Mesendoderm (in vitro differentiated cells): ENCODE data around the gene MET.

Source experiments
- DNase-seq: peaks from one replicate; pipeline ENCODE4 v3.0.0; 2013
- H2AK5ac ChIP-seq: 2 replicates; pipeline ENCODE4 v1.6.1; 2013; ENCODE audit warnings: low read length, inconsistent platforms
- H2BK120ac ChIP-seq: 2 replicates; pipeline ENCODE4 v1.6.1; 2013; ENCODE audit warnings: low read depth, mild to moderate bottlenecking, low read length, moderate library complexity, mixed read lengths
- H2BK15ac ChIP-seq: replicated peaks from 2 replicates; pipeline ENCODE4 v1.6.1; 2013; ENCODE audit warnings: low read depth, mild to moderate bottlenecking, moderate library complexity
- H2BK5ac ChIP-seq: 2 replicates; pipeline ENCODE4 v1.6.1; 2013; ENCODE audit warnings: low read length, inconsistent platforms
- H3K18ac ChIP-seq: 2 replicates; pipeline ENCODE4 v1.6.1; 2013; ENCODE audit warnings: mild to moderate bottlenecking, low read length, mixed read lengths
- H3K23ac ChIP-seq: one replicate; pipeline ENCODE4 v1.6.1; 2013; ENCODE audit warnings: low read length
- H3K27ac ChIP-seq: 2 replicates; pipeline ENCODE4 v1.5.1; 2013; ENCODE audit warnings: low read depth, mild to moderate bottlenecking, inconsistent platforms, low read length, moderate library complexity
- H3K27me3 ChIP-seq: 2 replicates; pipeline ENCODE4 v1.6.1; 2013; ENCODE audit warnings: low read length, control low read depth, mild to moderate bottlenecking, inconsistent platforms; ENCODE audit not compliant: insufficient read depth, poor library complexity
- H3K36me3 ChIP-seq: 2 replicates; pipeline ENCODE4 v1.6.1; 2013; ENCODE audit warnings: low read length, inconsistent platforms; ENCODE audit not compliant: control insufficient read depth, insufficient read depth
- H3K4ac ChIP-seq: one replicate; pipeline ENCODE4 v1.6.1; 2013; ENCODE audit warnings: low read depth, mild to moderate bottlenecking, low read length, moderate library complexity
- H3K4me1 ChIP-seq: 2 replicates; pipeline ENCODE4 v1.6.1; 2013; ENCODE audit warnings: low read depth, low read length, inconsistent platforms; ENCODE audit not compliant: control insufficient read depth
- H3K4me2 ChIP-seq: 2 replicates; pipeline ENCODE4 v1.6.1; 2013; ENCODE audit warnings: low read length
- H3K4me3 ChIP-seq: 2 replicates; pipeline ENCODE4 v1.5.1; 2013; ENCODE audit warnings: mild to moderate bottlenecking, low read length
- H3K56ac ChIP-seq: one replicate; pipeline ENCODE4 v1.6.1; 2013; ENCODE audit warnings: low read length
- H3K79me1 ChIP-seq: 2 replicates; pipeline ENCODE4 v1.6.1; 2013; ENCODE audit warnings: low read length, inconsistent platforms
- H3K79me2 ChIP-seq: 2 replicates; pipeline ENCODE4 v1.6.1; 2013; ENCODE audit warnings: mild to moderate bottlenecking, low read length; ENCODE audit not compliant: control insufficient read depth, insufficient read depth
- H3K9ac ChIP-seq: 2 replicates; pipeline ENCODE4 v1.6.1; 2013; ENCODE audit warnings: low read length, inconsistent platforms
- H4K5ac ChIP-seq: one replicate; pipeline ENCODE4 v1.6.1; 2013; ENCODE audit warnings: low read length
- H4K8ac ChIP-seq: one replicate; pipeline ENCODE4 v1.6.1; 2013; ENCODE audit warnings: low read depth, mild to moderate bottlenecking, control low read depth, low read length, moderate library complexity
- WGBS: extraction: QIAGEN DNeasy Blood & Tissue Kit; methylation state at CpG from one replicate; pipeline ENCODE4 v1.1.7; 2013; ENCODE audit warnings: low lambda C conversion rate, missing lambda C conversion rate; ENCODE audit not compliant: insufficient coverage; ENCODE audit errors: extremely low coverage; 5-methylcytosine and 5-hydroxymethylcytosine counted together

The MET gene

GRCh38 chr7:116673457-116673865 lies 1.5 kb downstream of the MET start:
- Histone ChIP-seq H3K4me3 (no peak overlapping the region), H2BK5ac (no peak overlapping the region), H3K4me2 (no peak overlapping the region), H4K8ac (no peak overlapping the region), H2BK15ac (no peak overlapping the region), H3K56ac (no peak overlapping the region), H4K5ac (no peak overlapping the region), H3K27me3 (peaks cover 7% of the 10 kb centered on the region), H3K79me1 (no peaks in the 10 kb centered on the region), H2AK5ac (no peak overlapping the region), H3K4me1 (peaks cover 4% of the 10 kb centered on the region), H3K23ac (no peak overlapping the region), H3K36me3 (no peaks in the 10 kb centered on the region), H3K18ac (no peak overlapping the region), H2BK120ac (no peak overlapping the region), H3K4ac (no peak overlapping the region), H3K79me2 (no peaks in the 10 kb centered on the region), H3K27ac (no peak overlapping the region), H3K9ac (no peak overlapping the region)
- DNase-seq: no peak
- WGBS: no CpG with 5 or more reads among the region's 3 CpGs

- H3K36me3 ChIP-seq: no peaks in the 10 kb centered on the region
- peaks cover 4% of the 10 kb centered on the region for H3K4me1 ChIP-seq
- no peak overlapping the region for H2AK5ac ChIP-seq
- H4K5ac ChIP-seq: no peak overlapping the region
- no peak overlapping the region for H3K9ac ChIP-seq
- peaks cover 7% of the 10 kb centered on the region for H3K27me3 ChIP-seq
- H3K4me3 ChIP-seq: no peak overlapping the region
- H2BK120ac ChIP-seq: no peak overlapping the region
- H2BK5ac ChIP-seq: no peak overlapping the region
- H3K4ac ChIP-seq: no peak overlapping the region
- DNase-seq: peak; percentile 57
- no peak overlapping the region for H3K23ac ChIP-seq
- WGBS: no CpG with 5 or more reads among the region's 7 CpGs
- H3K79me1 ChIP-seq: no peaks in the 10 kb centered on the region
- H3K27ac ChIP-seq: no peak overlapping the region
- H3K79me2 ChIP-seq: no peaks in the 10 kb centered on the region
- H3K56ac ChIP-seq: no peak overlapping the region
- no peak overlapping the region for H4K8ac ChIP-seq
- no peak overlapping the region for H2BK15ac ChIP-seq
- no peak overlapping the region for H3K4me2 ChIP-seq
- no peak overlapping the region for H3K18ac ChIP-seq
Measured at GRCh38 chr7:116674508-116675173, 2.6 kb downstream of the MET start.

DNA sequence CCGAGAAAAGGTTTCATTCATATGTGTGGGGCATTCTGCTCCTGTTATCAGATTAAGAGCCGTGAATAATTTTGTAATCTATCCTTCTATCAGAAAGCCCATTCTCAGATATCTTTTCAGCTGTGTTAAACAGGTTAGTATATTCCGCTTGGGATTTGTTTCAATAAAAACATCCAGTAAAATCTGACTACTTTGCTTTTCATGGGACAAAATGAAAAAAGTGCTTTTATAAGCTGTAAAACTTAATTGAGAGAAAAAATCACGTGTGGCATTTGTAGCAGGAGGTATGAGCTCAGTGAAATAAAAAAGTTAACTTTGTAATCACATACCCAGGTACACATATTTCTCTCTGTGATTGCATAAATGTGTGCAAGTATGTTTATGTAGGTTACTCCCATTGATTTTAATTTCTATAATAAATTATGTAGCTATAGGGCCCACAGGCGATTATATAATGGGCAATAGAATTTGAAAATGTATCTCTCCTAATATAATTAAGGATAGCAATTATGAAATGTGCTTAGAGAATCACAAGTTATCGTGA lies 3.9 kb downstream of the MET start:
- Histone ChIP-seq H3K18ac (no peak overlapping the region), H2BK120ac (no peak overlapping the region), H3K4ac (no peak overlapping the region), H3K4me3 (no peak overlapping the region), H2AK5ac (no peak overlapping the region), H4K5ac (no peak overlapping the region), H3K79me2 (no peaks in the 10 kb centered on the region), H3K4me1 (peaks cover 4% of the 10 kb centered on the region), H3K27me3 (peaks cover 7% of the 10 kb centered on the region), H3K36me3 (no peaks in the 10 kb centered on the region), H3K27ac (no peak overlapping the region), H3K23ac (no peak overlapping the region), H2BK15ac (no peak overlapping the region), H4K8ac (no peak overlapping the region), H3K79me1 (no peaks in the 10 kb centered on the region), H2BK5ac (no peak overlapping the region), H3K56ac (no peak overlapping the region), H3K9ac (no peak overlapping the region), H3K4me2 (no peak overlapping the region)
- DNase-seq: no peak
- WGBS: no CpG with 5 or more reads among the region's 6 CpGs

- no peak overlapping the region for H2BK120ac ChIP-seq
- no peak overlapping the region for H2BK15ac ChIP-seq
- no peaks in the 10 kb centered on the region for H3K27me3 ChIP-seq
- H3K18ac ChIP-seq: no peak overlapping the region
- no peak overlapping the region for H3K23ac ChIP-seq
- no peaks in the 10 kb centered on the region for H3K79me1 ChIP-seq
- H4K8ac ChIP-seq: no peak overlapping the region
- no peak overlapping the region for H3K9ac ChIP-seq
- WGBS: no CpG with 5 or more reads among the region's 1 CpG
- H3K4ac ChIP-seq: no peak overlapping the region
- no peak overlapping the region for H3K27ac ChIP-seq
- no peak overlapping the region for H3K4me3 ChIP-seq
- H2BK5ac ChIP-seq: no peak overlapping the region
- peaks cover 4% of the 10 kb centered on the region for H3K4me1 ChIP-seq
- no peak for DNase-seq
- H4K5ac ChIP-seq: no peak overlapping the region
- H3K79me2 ChIP-seq: no peaks in the 10 kb centered on the region
- H3K4me2 ChIP-seq: no peak overlapping the region
- H3K36me3 ChIP-seq: no peaks in the 10 kb centered on the region
- H2AK5ac ChIP-seq: no peak overlapping the region
- H3K56ac ChIP-seq: no peak overlapping the region
Measured at GRCh38 chr7:116678780-116679179, 6.8 kb downstream of the MET start.

- Histone ChIP-seq H3K27ac (no peak overlapping the region), H4K5ac (no peak overlapping the region), H3K23ac (no peak overlapping the region), H3K4me3 (no peak overlapping the region), H3K9ac (no peak overlapping the region), H3K79me2 (no peaks in the 10 kb centered on the region), H3K18ac (no peak overlapping the region), H2AK5ac (no peak overlapping the region), H4K8ac (no peak overlapping the region), H3K4ac (no peak overlapping the region), H2BK15ac (no peak overlapping the region), H3K56ac (no peak overlapping the region), H3K4me2 (no peak overlapping the region), H3K27me3 (no peaks in the 10 kb centered on the region), H3K79me1 (no peaks in the 10 kb centered on the region), H2BK120ac (no peak overlapping the region), H2BK5ac (no peak overlapping the region), H3K4me1 (peaks cover 4% of the 10 kb centered on the region), H3K36me3 (no peaks in the 10 kb centered on the region)
- no CpG with 5 or more reads among the region's 4 CpGs for WGBS
- DNase-seq: no peak
Measured at GRCh38 chr7:116679500-116679899, 7.5 kb downstream of the MET start.

- no peak overlapping the region for H3K23ac ChIP-seq
- H3K4me2 ChIP-seq: no peak overlapping the region
- H3K27me3 ChIP-seq: no peaks in the 10 kb centered on the region
- H3K36me3 ChIP-seq: no peaks in the 10 kb centered on the region
- no peak overlapping the region for H3K27ac ChIP-seq
- H2BK5ac ChIP-seq: no peak overlapping the region
- WGBS: no CpG with 5 or more reads among the region's 4 CpGs
- no peak for DNase-seq
- H4K8ac ChIP-seq: no peak overlapping the region
- H3K56ac ChIP-seq: no peak overlapping the region
- peaks cover 3% of the 10 kb centered on the region for H3K4me1 ChIP-seq
- H2AK5ac ChIP-seq: no peak overlapping the region
- no peak overlapping the region for H3K4me3 ChIP-seq
- no peaks in the 10 kb centered on the region for H3K79me1 ChIP-seq
- no peak overlapping the region for H3K18ac ChIP-seq
- no peaks in the 10 kb centered on the region for H3K79me2 ChIP-seq
- H4K5ac ChIP-seq: no peak overlapping the region
- no peak overlapping the region for H3K9ac ChIP-seq
- no peak overlapping the region for H2BK15ac ChIP-seq
- H3K4ac ChIP-seq: no peak overlapping the region
- no peak overlapping the region for H2BK120ac ChIP-seq
Measured at GRCh38 chr7:116683786-116684185, 11.8 kb downstream of the MET start.
